ENCODE data around the gene HOXC6.
A peak's percentile ranks its signal among the peaks of the same experiment; 100 is the strongest.

DNA sequence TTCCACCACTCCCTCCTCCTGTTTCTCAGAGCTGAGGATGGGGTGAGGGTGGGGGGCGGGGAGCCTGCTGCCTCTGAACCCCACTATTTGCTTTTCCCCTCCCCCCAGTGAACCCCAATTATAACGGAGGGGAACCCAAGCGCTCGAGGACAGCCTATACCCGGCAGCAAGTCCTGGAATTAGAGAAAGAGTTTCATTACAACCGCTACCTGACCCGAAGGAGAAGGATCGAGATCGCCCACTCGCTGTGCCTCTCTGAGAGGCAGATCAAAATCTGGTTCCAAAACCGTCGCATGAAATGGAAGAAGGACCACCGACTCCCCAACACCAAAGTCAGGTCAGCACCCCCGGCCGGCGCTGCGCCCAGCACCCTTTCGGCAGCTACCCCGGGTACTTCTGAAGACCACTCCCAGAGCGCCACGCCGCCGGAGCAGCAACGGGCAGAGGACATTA, 26.5 kb downstream of the HOXC6 start:
- no peak for TF ChIP-seq SPI1 (IDR thresholded peaks at IDR 0.05; ENCODE audit: borderline replicate concordance, insufficient read depth, low read depth, low read length)
- TF ChIP-seq POLR2AphosphoS5 (IDR thresholded peaks at IDR 0.05; ENCODE audit: low read length): no peak
- TF ChIP-seq SMC3 (IDR thresholded peaks at IDR 0.05; ENCODE audit: borderline replicate concordance, low read length): no peak
- TF ChIP-seq POLR2A (IDR thresholded peaks at IDR 0.05; ENCODE audit: low read depth, low read length): no peak
- TF ChIP-seq, protein P1, sequence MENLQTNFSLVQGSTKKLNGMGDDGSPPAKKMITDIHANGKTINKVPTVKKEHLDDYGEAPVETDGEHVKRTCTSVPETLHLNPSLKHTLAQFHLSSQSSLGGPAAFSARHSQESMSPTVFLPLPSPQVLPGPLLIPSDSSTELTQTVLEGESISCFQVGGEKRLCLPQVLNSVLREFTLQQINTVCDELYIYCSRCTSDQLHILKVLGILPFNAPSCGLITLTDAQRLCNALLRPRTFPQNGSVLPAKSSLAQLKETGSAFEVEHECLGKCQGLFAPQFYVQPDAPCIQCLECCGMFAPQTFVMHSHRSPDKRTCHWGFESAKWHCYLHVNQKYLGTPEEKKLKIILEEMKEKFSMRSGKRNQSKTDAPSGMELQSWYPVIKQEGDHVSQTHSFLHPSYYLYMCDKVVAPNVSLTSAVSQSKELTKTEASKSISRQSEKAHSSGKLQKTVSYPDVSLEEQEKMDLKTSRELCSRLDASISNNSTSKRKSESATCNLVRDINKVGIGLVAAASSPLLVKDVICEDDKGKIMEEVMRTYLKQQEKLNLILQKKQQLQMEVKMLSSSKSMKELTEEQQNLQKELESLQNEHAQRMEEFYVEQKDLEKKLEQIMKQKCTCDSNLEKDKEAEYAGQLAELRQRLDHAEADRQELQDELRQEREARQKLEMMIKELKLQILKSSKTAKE (IDR thresholded peaks at IDR 0.05; ENCODE audit: low read depth, poor library complexity, severe bottlenecking): no peak
- TF ChIP-seq JUND (IDR thresholded peaks at IDR 0.05; ENCODE audit: low read depth, low read length): no peak
- TF ChIP-seq, protein P2, sequence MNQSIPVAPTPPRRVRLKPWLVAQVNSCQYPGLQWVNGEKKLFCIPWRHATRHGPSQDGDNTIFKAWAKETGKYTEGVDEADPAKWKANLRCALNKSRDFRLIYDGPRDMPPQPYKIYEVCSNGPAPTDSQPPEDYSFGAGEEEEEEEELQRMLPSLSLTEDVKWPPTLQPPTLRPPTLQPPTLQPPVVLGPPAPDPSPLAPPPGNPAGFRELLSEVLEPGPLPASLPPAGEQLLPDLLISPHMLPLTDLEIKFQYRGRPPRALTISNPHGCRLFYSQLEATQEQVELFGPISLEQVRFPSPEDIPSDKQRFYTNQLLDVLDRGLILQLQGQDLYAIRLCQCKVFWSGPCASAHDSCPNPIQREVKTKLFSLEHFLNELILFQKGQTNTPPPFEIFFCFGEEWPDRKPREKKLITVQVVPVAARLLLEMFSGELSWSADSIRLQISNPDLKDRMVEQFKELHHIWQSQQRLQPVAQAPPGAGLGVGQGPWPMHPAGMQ (IDR thresholded peaks at IDR 0.05; ENCODE audit: borderline replicate concordance): no peak
- no peak for TF ChIP-seq BCL11A (IDR thresholded peaks at IDR 0.05; ENCODE audit: low read depth, low read length)
- no peak for TF ChIP-seq FOS (IDR thresholded peaks at IDR 0.05; ENCODE audit: borderline replicate concordance, extremely low read depth, insufficient read length)
- TF ChIP-seq, protein P3, sequence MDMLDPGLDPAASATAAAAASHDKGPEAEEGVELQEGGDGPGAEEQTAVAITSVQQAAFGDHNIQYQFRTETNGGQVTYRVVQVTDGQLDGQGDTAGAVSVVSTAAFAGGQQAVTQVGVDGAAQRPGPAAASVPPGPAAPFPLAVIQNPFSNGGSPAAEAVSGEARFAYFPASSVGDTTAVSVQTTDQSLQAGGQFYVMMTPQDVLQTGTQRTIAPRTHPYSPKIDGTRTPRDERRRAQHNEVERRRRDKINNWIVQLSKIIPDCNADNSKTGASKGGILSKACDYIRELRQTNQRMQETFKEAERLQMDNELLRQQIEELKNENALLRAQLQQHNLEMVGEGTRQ (IDR thresholded peaks at IDR 0.05; ENCODE audit: borderline replicate concordance, low read depth, low read length): no peak
- TF ChIP-seq, protein P4, sequence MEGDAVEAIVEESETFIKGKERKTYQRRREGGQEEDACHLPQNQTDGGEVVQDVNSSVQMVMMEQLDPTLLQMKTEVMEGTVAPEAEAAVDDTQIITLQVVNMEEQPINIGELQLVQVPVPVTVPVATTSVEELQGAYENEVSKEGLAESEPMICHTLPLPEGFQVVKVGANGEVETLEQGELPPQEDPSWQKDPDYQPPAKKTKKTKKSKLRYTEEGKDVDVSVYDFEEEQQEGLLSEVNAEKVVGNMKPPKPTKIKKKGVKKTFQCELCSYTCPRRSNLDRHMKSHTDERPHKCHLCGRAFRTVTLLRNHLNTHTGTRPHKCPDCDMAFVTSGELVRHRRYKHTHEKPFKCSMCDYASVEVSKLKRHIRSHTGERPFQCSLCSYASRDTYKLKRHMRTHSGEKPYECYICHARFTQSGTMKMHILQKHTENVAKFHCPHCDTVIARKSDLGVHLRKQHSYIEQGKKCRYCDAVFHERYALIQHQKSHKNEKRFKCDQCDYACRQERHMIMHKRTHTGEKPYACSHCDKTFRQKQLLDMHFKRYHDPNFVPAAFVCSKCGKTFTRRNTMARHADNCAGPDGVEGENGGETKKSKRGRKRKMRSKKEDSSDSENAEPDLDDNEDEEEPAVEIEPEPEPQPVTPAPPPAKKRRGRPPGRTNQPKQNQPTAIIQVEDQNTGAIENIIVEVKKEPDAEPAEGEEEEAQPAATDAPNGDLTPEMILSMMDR (IDR thresholded peaks at IDR 0.05 in 2 of 3, conservative IDR thresholded peaks at IDR 0.05 in 1 of 3; ENCODE audit: control insufficient read depth in 2 of 3, extremely low read depth in 1 of 3, insufficient read depth in 1 of 3, low read depth in 3 of 3, low read length in 3 of 3): no peak
- no peak for TF ChIP-seq RFX5 (IDR thresholded peaks at IDR 0.05; ENCODE audit: low read depth, low read length)
- TF ChIP-seq CHD2 (IDR thresholded peaks at IDR 0.05; ENCODE audit: borderline replicate concordance, low read depth, low read length): 0 out of 2 replicates have a peak, but pooled peaks have one; percentile 26

Measured in GM12878 (cell line).